ENCODE data around the gene GPR12.
A peak's percentile ranks its signal among the peaks of the same experiment; 100 is the strongest.

GPR12 gene

GRCh38 chr13:26759907-26760831, at the start of gene GPR12:
Gene GPR12, minus strand, starts transcription at chr13:26760786. Its CDS starts 959 bp downstream, at chr13:26759827.
- DNase-seq, result no peak

- no peak for DNase-seq
These were observed 49.5 kb upstream of the GPR12 start for GRCh38 chr13:26810095-26810494.

- DNase-seq, result no peak
These were observed 46.3 kb upstream of the GPR12 start for GRCh38 chr13:26806891-26807290.

- DNase-seq, result no peak
These were observed 27.4 kb upstream of the GPR12 start for GRCh38 chr13:26787961-26788360.

GRCh38 chr13:26786651-26787295, 26.2 kb upstream of the GPR12 start:
- DNase-seq, result no peak

- peak; percentile 32 for DNase-seq
These were observed 25.4 kb upstream of the GPR12 start for GRCh38 chr13:26785838-26786630.

- DNase-seq, result no peak
These were observed 24.4 kb upstream of the GPR12 start for GRCh38 chr13:26784704-26785639.

- no peak for DNase-seq
These were observed 19.8 kb upstream of the GPR12 start for GRCh38 chr13:26780411-26780810.

- DNase-seq, result no peak
These were observed 18.7 kb upstream of the GPR12 start for GRCh38 chr13:26779321-26779720.

- DNase-seq, result no peak
These were observed 11.9 kb upstream of the GPR12 start for GRCh38 chr13:26772531-26772930.

GRCh38 chr13:26771796-26772195, 11.2 kb upstream of the GPR12 start:
- no peak for DNase-seq

GRCh38 chr13:26762745-26763345, 2.3 kb upstream of the GPR12 start:
- DNase-seq, result no peak

- DNase-seq, result no peak
These were observed 421 bp upstream of the GPR12 start for GRCh38 chr13:26760832-26761582.

- no peak for DNase-seq
These were observed 1.2 kb downstream of the GPR12 start for GRCh38 chr13:26759249-26759906.

- DNase-seq, result no peak
These were observed 2.0 kb downstream of the GPR12 start for GRCh38 chr13:26758496-26759157.

GRCh38 chr13:26756961-26757360, 3.6 kb downstream of the GPR12 start:
- DNase-seq, result no peak

- no peak for DNase-seq
These were observed 7.9 kb downstream of the GPR12 start for GRCh38 chr13:26752671-26753070.

- DNase-seq, result no peak
These were observed 10.7 kb downstream of the GPR12 start for GRCh38 chr13:26749905-26750304.

- no peak for DNase-seq
These were observed 11.3 kb downstream of the GPR12 start for GRCh38 chr13:26749285-26749684.

GRCh38 chr13:26747706-26748105, 12.9 kb downstream of the GPR12 start:
- DNase-seq, result no peak

All from NCI-H1436 (cell line).